ENCODE results near the gene MAP3K21.

MAP3K21 gene

DNA sequence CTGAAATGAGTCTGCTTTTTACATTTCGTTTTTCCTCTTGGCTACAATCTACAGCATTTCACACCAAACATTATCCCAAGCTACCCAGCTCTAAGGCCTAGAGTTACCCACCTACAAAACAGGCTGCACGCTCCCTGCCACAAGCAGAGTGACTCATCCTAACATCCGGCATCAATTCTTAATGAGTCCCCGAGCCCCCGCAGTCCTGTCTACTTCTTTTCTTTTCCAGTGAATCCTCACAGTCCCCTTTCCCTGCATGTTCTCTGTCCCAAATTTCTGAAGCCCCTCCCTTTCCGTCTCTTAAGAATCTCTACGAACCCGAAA is 32.6 kb upstream of the MAP3K21 start:
- no peak for TF ChIP-seq ZFP30 (CRISPR knock-in tag; IDR thresholded peaks at IDR 0.05)
- TF ChIP-seq, protein P1, sequence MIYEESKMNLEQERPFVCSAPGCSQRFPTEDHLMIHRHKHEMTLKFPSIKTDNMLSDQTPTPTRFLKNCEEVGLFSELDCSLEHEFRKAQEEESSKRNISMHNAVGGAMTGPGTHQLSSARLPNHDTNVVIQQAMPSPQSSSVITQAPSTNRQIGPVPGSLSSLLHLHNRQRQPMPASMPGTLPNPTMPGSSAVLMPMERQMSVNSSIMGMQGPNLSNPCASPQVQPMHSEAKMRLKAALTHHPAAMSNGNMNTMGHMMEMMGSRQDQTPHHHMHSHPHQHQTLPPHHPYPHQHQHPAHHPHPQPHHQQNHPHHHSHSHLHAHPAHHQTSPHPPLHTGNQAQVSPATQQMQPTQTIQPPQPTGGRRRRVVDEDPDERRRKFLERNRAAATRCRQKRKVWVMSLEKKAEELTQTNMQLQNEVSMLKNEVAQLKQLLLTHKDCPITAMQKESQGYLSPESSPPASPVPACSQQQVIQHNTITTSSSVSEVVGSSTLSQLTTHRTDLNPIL (CRISPR knock-in tag; IDR thresholded peaks at IDR 0.05; ENCODE audit: low read depth), result no peak
- TF ChIP-seq ZNF70 (CRISPR knock-in tag; IDR thresholded peaks at IDR 0.05), result no peak
- TF ChIP-seq ZNF565 (CRISPR knock-in tag; conservative IDR thresholded peaks at IDR 0.05; ENCODE audit: low read depth), result no peak
- no peak for TF ChIP-seq ZFP3 (CRISPR knock-in tag; IDR thresholded peaks at IDR 0.05)
- TF ChIP-seq BACH2 (CRISPR knock-in tag; IDR thresholded peaks at IDR 0.05; ENCODE audit: borderline replicate concordance), result no peak
- TF ChIP-seq PPARA (CRISPR knock-in tag; IDR thresholded peaks at IDR 0.05; ENCODE audit: borderline replicate concordance), result no peak
- no peak for TF ChIP-seq TSHZ2 (CRISPR knock-in tag; IDR thresholded peaks at IDR 0.05)
- TF ChIP-seq CSRNP3 (CRISPR knock-in tag; IDR thresholded peaks at IDR 0.05), result no peak
- ATAC-seq, result peak; percentile 82

- ATAC-seq, result peak; percentile 94
Observed at GRCh38 chr1:233295237-233295974, 32.1 kb upstream of the MAP3K21 start, which contains the start of gene PCNX2. TSS of gene PCNX2 (minus strand) at chr1:233295725. CDS start at chr1:233295478, 247 bp downstream.

DNA sequence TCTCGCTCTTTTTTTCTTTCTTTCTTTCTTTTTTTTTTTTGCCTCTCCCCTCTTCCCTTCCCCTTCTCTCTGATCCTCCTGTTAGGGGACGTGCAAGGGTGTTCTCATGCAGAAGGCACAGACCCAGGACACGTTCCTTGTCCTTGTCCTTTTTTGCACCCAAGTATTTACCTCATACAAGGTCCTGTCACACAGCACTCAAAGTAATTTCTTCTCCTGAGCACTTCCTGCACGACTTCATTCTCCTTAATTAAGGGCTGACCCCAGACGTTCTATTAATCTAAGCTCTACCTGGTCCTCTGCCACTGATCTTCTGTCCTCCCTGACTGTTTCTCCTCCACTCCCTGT is 31.6 kb upstream of the MAP3K21 start:
- ATAC-seq, result no peak
- TF ChIP-seq ZC3H10 (CRISPR knock-in tag; IDR thresholded peaks at IDR 0.05) (no peak), BACH2 (CRISPR knock-in tag; IDR thresholded peaks at IDR 0.05; ENCODE audit: borderline replicate concordance) (no peak), GLIS3 (CRISPR knock-in tag; IDR thresholded peaks at IDR 0.05) (no peak), CSRNP3 (CRISPR knock-in tag; IDR thresholded peaks at IDR 0.05) (no peak), TCF4 (CRISPR knock-in tag; IDR thresholded peaks at IDR 0.05; ENCODE audit: borderline replicate concordance) (no peak), ESRRG (CRISPR knock-in tag; IDR thresholded peaks at IDR 0.05) (no peak), ZNF70 (CRISPR knock-in tag; IDR thresholded peaks at IDR 0.05) (no peak), RARB (CRISPR knock-in tag; IDR thresholded peaks at IDR 0.05) (no peak), POU6F1 (CRISPR knock-in tag; IDR thresholded peaks at IDR 0.05; ENCODE audit: borderline replicate concordance, low read depth) (no peak), ZFP3 (CRISPR knock-in tag; IDR thresholded peaks at IDR 0.05) (no peak)
- TF ChIP-seq, protein P2, sequence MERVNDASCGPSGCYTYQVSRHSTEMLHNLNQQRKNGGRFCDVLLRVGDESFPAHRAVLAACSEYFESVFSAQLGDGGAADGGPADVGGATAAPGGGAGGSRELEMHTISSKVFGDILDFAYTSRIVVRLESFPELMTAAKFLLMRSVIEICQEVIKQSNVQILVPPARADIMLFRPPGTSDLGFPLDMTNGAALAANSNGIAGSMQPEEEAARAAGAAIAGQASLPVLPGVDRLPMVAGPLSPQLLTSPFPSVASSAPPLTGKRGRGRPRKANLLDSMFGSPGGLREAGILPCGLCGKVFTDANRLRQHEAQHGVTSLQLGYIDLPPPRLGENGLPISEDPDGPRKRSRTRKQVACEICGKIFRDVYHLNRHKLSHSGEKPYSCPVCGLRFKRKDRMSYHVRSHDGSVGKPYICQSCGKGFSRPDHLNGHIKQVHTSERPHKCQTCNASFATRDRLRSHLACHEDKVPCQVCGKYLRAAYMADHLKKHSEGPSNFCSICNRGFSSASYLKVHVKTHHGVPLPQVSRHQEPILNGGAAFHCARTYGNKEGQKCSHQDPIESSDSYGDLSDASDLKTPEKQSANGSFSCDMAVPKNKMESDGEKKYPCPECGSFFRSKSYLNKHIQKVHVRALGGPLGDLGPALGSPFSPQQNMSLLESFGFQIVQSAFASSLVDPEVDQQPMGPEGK (CRISPR knock-in tag; IDR thresholded peaks at IDR 0.05; ENCODE audit: borderline replicate concordance), result no peak

More at GRCh38 chr1:233295237-233295974, 32.1 kb upstream of the MAP3K21 start, which contains the start of gene PCNX2:
- no peak for TF ChIP-seq ZNF565 (CRISPR knock-in tag; conservative IDR thresholded peaks at IDR 0.05; ENCODE audit: low read depth)
- no peak for TF ChIP-seq BACH2 (CRISPR knock-in tag; IDR thresholded peaks at IDR 0.05; ENCODE audit: borderline replicate concordance)

Data from SK-N-SH treated with all-trans-retinoic acid at 6 μM for 48 hours (cell line).